Activated CD8-positive, alpha-beta memory T cell treated with anti-CD3 and anti-CD28 coated beads, Interleukin-2, amount 50 U/mL, for 1 hour (primary cell): ENCODE measurements around the gene CES2.

Experiments
- DNase-seq: peaks from one replicate; pipeline ENCODE4 v3.0.0-alpha.2; 2020; ENCODE audit errors: extremely low read depth

The CES2 gene

GRCh38 chr16:66918803-66919568 lies 16.3 kb upstream of the CES2 start, which contains the start of gene CDH16:
Gene CDH16, minus strand, starts transcription at chr16:66918885. Its CDS starts 820 bp downstream, at chr16:66918065.
- no peak for DNase-seq

GRCh38 chr16:66919569-66920298 lies 15.6 kb upstream of the CES2 start:
- DNase-seq = no peak

- no peak for DNase-seq
Observed at GRCh38 chr16:66920299-66920590, 15.1 kb upstream of the CES2 start.

GRCh38 chr16:66920924-66921680 lies 14.2 kb upstream of the CES2 start:
- DNase-seq = no peak

- no peak for DNase-seq
Observed at GRCh38 chr16:66921729-66922450, 13.4 kb upstream of the CES2 start.

GRCh38 chr16:66923247-66923731 lies 12.0 kb upstream of the CES2 start:
- no peak for DNase-seq

GRCh38 chr16:66923866-66924265 lies 11.4 kb upstream of the CES2 start:
- no peak for DNase-seq

GRCh38 chr16:66924527-66925321 lies 10.6 kb upstream of the CES2 start:
- DNase-seq = no peak

GRCh38 chr16:66925322-66925840 lies 9.9 kb upstream of the CES2 start, which contains the start of gene RRAD:
Gene RRAD, minus strand, starts transcription at chr16:66925535. Its CDS starts 356 bp downstream, at chr16:66925179.
- DNase-seq = no peak

GRCh38 chr16:66926171-66926947 lies 9.0 kb upstream of the CES2 start:
- DNase-seq = no peak

- no peak for DNase-seq
Observed at GRCh38 chr16:66926961-66927436, 8.3 kb upstream of the CES2 start.

- no peak for DNase-seq
Observed at GRCh38 chr16:66927918-66928649, 7.2 kb upstream of the CES2 start.

- DNase-seq = no peak
Observed at GRCh38 chr16:66928702-66929388, 6.5 kb upstream of the CES2 start.

GRCh38 chr16:66930189-66930588 lies 5.1 kb upstream of the CES2 start:
- DNase-seq = no peak

- DNase-seq = no peak
Observed at GRCh38 chr16:66931665-66932064, 3.7 kb upstream of the CES2 start.

- no peak for DNase-seq
Observed at GRCh38 chr16:66932076-66932475, 3.2 kb upstream of the CES2 start.

GRCh38 chr16:66933776-66934137 lies 1.6 kb upstream of the CES2 start:
- DNase-seq = peak; percentile 56

GRCh38 chr16:66934138-66934838 lies 1.0 kb upstream of the CES2 start, which contains the start of gene CIAO2B:
Gene CIAO2B, minus strand, starts transcription at chr16:66934402. Its CDS starts 38 bp downstream, at chr16:66934364.
- DNase-seq = peak; percentile 58
